ENCODE data around the gene FOXL2.

The FOXL2 gene

GRCh38 chr3:138944929-138945708, 1.8 kb downstream of the FOXL2 start:
- DNase-seq, result no peak

- DNase-seq, result no peak
Measured at GRCh38 chr3:138944654-138944928, 2.3 kb downstream of the FOXL2 start.

DNA sequence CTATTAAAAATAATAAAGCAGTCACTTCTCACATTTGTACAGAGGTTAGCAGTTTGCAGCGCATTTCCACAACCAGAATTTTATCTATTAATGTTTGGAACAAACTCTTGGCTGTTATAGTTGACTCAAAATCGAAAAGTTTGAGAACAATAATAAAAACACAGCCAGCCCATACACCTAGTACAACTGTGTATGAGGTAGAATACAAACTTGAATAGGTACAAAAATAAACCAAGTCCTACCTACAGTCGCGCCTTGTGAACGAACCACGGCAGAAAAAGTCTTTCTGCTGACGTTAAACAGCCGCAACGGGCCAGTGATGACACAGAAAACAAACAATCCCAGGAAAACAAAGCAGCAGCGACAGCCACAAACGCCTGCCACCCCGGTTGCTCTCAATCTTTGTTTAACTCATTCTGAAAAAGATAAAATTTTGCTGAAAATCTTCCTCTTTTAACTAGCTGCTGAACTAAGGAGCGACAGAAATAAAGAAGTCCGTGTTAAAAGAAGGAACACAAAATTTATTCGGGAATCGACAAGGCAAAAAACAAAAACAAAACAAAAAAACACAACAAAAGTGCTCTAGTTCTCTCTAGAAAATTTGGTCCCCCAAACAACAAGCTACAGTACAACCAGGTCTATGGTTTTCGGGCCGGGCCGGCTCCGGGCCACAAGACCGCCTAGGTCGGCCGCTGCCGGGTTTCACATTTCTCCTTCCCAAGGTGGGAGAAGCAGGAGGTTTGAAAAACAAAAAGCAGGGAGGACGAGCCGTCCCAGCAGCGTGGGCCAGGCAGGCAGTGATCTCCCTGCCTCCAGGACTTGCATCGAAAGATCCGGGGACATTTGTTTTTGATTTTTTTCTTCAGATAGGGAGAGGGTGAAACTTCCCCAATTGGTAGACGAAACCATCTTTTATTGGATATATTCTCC, 2.9 kb downstream of the FOXL2 start:
- DNase-seq, result no peak

- no peak for DNase-seq
Measured at GRCh38 chr3:138942861-138943623, 3.9 kb downstream of the FOXL2 start.

GRCh38 chr3:138942271-138942670, 4.7 kb downstream of the FOXL2 start:
- no peak for DNase-seq

DNA sequence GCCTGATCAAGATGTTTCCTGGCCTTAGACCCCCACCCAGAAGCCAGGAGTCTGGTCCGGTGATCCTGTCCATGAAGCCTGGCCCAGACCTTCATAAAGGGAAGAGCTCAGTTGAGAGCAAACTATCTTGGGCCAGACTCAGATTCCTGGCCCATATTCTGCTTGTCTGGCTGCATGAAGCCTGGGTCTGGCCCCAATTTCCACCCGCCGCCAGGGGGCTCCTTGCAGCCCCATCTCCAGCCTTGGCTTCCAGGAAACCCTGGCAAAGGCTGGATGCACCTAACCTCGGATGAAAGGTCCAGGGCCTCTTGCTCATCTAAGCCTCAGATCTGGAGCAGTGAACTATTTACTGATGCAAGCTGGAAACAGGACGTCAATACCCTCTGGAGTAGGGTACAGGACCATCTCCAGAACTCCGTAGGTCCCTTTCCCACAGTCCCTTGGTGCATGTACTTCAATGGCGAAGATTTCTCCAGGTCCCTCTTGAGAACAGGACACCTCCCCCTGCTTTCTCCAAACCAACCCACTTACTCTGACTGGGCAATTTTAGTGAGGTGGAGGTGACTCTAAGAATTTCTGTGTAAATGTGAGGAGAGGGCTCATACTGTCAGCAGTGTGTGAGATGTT, 5.6 kb downstream of the FOXL2 start:
- no peak for DNase-seq

DNA sequence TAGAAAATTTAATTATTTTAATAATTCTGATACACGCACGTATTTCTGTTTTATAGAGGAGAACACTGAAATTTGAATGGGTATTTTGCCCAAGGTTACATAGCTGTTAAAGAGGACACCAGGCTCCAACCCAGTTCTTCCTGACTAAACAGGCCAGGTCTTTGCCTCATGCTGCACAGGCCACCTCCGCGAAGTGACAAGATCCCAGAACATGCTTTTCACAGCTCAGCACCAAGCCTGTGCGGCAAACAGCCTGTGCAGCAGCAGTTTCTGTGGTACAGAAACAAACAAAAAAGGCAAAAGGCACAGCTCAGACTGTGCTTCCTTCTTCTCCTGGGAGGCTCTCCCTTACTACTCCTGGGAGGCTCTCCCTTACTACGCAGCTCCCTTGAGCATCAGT, 6.5 kb downstream of the FOXL2 start:
- DNase-seq, result no peak

GRCh38 chr3:138939561-138940241, 7.2 kb downstream of the FOXL2 start:
- DNase-seq, result no peak

- no peak for DNase-seq
Measured at GRCh38 chr3:138938877-138939560, 7.9 kb downstream of the FOXL2 start.

DNA sequence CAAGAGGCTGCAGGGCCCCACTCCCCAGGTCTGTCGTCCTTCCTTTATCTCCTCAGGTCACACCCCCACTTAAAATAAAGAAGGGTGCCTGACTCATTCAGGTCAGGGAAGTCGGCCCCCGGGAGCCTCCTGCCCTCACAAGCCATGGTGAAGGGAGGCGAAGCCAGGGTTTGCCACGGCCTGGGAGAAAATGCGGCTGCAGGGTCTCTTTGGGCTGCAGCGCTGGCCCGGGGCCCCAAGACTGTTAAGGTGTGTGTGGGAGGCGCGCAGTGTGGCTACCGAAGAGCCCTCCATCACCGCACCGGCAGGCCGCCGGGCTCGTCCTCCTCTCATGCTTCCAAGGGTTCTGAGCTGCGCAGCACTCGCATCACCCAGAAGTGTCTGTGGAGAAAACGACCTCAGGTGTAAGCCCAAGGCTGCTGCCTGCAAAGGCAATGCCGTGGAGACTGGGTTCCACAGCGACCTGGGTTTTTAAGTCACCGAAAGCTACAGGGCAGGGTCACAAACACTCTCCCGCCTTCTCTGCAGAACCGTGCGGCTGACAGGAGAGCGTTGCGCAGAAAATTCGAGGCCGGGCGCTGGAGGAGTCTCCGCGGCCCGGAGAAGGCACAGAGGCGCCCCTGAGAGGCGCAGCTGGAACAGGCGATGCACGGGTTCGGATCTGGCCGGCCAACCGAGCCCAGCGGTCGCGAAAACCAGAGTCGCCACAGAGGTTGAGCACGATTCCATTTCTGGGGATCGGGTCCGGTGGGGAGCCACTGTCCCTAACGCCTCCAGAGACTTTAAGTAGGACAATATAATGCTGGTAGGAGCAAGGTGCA, 8.7 kb downstream of the FOXL2 start:
- no peak for DNase-seq

DNA sequence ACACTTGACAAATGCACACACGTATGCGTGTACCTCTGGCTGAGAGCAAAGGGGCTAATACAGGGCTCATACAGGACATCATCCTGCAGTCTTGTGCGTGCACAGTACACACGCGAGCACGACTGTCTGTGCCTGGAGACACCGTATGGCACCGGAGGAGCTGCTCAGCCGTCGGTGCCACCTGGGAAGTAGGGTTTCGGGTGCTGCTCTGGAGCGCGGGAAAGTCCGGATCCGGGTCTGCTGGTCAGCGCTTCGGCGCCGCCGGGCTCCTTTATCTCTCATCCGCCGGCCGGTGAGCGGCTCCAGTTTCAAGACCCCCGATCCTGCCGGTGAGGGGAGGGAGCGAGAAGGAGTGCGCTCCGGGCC, 9.3 kb downstream of the FOXL2 start:
- DNase-seq, result no peak

DNA sequence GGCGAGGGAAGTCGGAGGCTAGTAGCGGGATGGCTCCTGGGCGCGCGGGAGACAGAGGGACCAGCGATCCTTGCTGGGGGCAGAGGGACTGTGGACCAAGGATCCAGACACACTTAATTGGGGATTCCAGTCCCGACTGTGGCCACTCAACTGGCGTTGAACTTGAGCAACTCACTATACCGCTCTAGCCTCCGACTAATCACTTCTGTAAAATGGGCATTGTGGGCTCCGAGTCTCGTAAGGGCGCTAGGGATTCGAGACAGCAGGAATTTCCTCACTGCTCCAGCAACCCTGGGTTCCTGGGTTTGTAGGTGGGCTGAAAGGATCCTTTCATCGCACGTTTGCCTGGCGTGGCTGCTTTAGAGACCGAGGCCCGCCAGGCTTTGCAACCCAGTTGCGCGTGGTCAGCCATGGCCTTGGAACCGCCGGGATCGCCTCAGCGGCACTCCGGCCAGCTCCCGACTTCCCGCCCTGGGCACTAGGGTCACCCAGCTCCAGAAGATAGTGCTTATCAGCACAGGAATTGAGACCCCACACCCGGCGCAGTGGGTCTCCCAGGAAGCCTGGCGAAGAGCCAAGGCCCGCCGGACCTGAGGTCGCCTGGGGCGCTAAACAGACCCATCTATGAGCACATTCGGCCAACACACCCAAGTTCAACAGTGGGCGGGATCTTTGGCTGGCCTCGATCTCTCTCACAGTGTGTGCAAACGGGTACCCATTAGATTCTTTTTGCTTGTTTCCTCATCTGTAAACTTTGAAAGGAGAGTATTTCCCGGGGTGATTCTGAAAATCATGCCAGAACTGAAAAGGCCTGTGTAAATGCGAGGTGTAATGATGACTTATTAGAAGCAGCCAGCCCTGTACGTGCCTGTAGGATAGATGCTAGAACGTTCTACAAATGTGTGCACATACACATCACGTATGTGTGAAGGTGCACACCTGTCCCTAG, 9.9 kb downstream of the FOXL2 start:
- no peak for DNase-seq

GRCh38 chr3:138935863-138936740, 10.8 kb downstream of the FOXL2 start:
- DNase-seq, result no peak

DNA sequence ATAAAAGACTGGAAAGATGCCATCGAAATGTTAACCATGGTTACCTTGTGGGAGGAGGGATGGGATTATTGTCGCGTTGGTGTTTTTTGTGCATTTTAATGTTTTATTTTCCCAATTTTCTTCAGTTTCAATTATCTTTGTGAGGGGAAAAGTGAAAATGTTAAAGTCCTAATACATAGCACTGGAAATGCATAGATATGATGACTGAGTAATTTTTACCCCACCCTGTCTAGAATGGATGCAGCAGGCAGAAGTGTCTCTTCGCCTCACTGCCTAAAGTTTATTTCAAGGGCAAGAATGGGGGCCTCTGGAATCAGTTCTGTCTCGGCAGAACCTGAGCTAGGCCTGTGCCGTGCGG, 11.5 kb downstream of the FOXL2 start:
- DNase-seq, result no peak

- no peak for DNase-seq
Measured at GRCh38 chr3:138933981-138934691, 12.8 kb downstream of the FOXL2 start.

DNA sequence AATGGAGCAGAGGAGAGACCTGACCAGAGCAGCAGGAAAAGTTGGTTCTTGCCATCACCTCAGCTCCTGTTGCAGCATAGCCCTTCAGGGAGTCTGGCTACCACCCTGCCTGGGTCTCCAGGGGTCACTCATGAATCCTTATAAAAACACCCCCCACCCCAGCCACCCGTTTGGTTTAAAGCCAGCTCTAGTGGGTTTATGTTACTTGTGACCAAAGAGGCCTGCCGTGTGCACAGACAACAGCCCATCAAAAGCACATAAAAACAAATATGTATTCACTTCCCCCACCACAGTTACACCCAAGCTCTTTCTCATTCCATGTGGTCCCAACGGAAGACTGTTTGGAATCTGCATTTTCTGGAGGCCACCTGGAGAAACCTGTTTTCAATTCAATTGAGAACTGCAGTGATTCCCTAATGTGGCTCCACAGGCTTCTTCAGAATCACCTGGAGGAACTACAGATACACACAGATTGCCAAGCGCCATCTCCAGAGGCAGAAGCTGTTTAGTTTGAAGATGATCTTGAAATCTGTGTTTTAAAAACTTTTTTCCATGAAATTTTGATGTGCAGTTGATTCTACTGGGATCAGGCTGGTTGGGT, 13.8 kb downstream of the FOXL2 start:
- DNase-seq, result no peak

- DNase-seq, result no peak
Measured at GRCh38 chr3:138928727-138929372, 18.1 kb downstream of the FOXL2 start.

Measured in NCI-H510A (cell line).